NCI-H1105 (cell line): ENCODE results near the gene TTLL3.

Experiments
- DNase-seq: peaks from one replicate; lab custom pipeline; 2025; lab: John Stamatoyannopoulos, UW

The TTLL3 gene

DNA sequence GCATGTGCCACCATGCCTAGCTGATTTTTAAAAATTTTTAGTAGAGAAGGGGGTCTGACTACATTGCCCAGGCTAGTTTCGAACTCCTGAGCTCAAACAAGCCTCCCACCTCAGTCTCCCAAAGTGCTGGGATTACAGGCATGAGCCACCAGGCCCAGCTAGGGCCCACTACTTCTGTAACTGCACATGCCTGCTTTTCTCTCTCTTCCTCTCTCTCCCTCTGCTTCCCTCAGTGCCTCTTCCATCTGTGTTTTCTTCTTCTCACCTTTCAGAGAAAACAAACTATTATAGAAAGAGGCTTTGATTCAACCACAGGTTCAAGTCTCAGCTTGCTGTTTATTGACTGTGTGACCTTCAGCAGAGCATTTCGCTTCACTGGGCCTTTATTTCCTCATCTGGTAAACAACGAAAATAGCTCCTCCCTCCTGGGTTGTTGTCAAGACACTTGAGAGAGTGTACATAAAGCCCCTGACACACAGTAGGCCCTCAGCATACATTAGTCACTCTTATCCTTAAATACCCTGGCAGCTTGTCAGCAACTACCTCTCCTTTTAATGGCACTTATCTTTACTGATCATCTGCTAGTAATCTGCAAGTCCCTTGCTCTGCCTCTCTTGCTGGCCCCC lies 28.0 kb upstream of the TTLL3 start:
- DNase-seq, result no peak

- DNase-seq, result no peak
Observed at GRCh38 chr3:9782770-9783169, 27.3 kb upstream of the TTLL3 start.

GRCh38 chr3:9783954-9784353 lies 26.1 kb upstream of the TTLL3 start:
- no peak for DNase-seq

- DNase-seq, result no peak
Observed at GRCh38 chr3:9784965-9785364, 25.1 kb upstream of the TTLL3 start.

GRCh38 chr3:9785602-9786001 lies 24.5 kb upstream of the TTLL3 start:
- no peak for DNase-seq

DNA sequence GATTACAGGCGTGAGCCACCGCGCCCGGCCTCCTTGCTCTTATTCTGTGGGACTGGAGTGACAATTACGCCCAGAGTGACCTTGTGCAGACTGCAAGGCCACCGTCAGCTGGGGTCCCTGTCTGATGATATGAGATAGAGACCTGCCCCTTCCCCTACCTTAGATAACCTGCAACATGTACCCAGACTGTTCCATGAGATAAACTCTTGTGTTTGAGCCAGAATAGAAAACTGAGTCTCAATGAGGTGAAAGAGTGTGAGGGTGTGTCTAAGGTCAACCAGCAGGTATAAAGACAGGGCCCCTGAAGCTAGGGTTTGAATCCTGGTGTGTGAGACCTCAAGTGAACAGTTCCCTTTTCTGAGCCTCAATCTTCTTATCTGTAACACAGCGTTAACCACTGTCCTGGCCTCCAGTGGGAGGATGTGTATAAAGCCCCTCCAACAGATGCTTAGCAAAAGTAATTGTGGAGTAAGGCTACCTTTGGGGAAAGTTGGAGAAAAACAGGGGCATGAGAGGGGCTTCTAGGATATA lies 23.8 kb upstream of the TTLL3 start:
- no peak for DNase-seq

DNA sequence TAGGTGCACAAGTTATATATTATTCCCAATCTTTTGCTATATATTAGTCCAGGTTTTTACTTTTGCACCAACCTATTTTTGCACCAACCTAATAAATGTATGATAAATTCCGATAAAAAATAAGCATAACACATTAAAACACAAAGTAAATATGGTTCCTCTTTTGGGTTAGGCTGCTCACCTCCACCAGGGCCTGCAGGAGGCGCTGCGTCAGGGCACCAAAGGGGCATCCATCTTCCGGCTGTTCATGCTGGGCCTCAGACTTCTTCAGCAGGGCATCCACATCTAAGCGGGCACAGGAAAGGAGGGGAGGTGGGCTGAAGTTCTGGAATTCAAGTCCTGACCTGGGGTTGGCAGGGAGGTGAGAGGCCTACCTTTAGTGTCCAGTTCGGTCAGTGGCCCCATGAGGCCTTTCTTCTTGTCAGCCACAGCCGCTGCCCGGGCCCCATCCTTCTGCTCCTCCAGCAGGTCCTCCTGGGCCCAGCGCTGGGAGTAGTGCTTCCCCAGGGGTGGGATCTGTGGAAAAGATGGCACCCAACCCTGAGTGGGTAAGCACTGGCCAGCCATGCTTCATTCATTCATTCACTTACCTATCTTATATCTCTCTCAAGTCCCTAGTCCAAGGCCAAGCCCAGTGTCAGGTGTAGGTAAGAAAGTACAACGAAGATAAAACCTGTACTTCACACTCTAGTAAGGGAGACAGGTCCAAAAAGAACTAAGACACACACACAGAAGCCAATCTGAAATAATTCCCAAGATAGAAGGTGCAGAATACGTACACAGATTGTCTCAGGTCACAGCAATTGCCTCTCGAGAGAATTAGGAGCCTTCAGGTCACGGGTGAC lies 23.0 kb upstream of the TTLL3 start:
- no peak for DNase-seq

GRCh38 chr3:9787714-9788113 lies 22.3 kb upstream of the TTLL3 start:
- DNase-seq, result no peak

DNA sequence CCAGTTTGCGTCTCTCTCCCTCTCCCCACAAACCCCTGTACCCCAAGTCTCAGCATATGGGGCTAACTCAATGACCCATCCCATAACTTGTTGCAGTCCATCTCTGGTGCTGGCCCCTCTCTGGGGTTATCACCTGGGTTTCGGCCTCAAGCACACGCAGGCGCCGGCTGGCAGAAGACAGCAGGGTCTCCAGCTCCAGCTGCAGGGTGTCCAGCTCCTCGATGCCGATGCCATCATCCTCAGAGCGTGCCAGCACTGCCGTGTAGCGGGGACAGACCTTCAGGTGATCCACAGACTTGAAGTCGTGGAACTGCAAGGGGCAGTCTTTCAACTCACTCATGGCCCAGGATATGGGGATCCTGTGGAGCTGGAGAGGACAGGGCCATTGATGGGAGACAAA lies 18.9 kb upstream of the TTLL3 start:
- no peak for DNase-seq

DNA sequence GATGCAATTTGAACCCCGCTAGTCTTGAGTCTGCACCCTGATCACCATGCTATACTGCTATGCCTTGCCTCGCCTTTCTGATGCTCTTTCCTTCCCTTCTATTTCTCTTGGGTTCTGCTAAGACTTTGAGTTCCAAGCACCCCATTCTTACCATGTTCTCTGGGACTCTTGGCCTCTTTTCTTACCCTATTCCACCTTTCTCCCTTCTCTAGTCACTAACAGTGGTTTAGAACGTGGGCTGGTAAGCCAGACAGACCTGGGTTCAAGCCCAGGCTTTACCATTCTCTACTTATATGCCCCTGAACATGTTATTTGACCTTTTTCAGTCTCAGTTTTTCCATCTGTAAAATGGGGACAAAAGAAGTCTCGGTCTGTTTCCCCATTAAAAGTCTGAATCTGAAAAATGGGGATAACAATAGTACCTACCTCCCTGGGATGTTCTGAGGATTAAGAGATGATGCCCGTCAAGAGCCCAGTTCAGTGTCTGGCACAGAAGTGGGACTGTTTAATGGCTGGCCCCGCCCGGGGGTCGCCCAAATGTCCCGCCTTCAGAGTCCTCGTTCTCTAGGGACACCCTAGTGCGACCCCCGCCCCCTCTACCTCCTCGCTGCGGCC lies 18.2 kb upstream of the TTLL3 start:
- no peak for DNase-seq

DNA sequence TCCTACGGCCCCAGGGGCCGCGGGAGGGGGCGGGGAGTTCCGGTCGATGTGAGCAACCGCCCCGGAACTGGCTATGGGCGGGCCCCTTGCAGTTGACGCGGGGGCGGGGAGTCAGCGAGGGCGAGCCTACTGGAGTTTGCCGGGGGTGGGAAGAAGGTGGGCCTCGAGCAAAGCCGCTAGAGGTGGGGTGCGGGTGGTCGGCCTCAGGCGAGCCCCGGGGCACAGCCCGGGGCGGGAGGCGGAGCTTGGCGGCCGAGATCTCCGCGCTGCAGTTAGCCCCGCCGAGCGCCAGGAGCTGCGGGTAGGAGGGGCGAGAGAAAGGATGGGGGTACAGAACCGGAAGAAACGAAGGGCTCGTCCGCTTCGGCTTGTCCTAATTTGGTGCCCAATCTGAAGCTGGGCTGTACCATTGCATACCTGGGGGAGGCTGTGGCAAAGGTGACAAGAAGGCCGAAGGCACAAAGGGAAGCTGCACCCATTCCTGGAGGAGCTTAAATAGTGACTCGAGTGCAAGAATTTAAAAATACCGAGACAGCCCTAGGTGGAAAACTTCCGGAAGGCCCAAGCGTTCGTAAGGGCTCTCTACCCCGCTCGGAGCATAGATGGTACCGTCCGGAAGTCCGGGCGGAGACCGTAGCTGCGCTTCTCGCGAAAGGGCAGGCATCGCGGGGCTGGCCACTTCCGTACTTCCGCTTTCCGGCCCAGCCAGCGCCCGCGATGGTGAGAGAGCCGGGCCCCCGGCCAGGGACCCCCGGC lies 17.5 kb upstream of the TTLL3 start, which contains the start of the genes ARPC4 and TADA3:
TSS of gene ARPC4 (plus strand) at position 678 of the 756 bp plus-strand sequence. CDS start at position 718, 40 bp downstream.
TSS of gene TADA3 (minus strand) at position 69 of the 756 bp plus-strand sequence. CDS start 1,007 bp downstream, outside the sequence.
- DNase-seq, result peak; percentile 86

DNA sequence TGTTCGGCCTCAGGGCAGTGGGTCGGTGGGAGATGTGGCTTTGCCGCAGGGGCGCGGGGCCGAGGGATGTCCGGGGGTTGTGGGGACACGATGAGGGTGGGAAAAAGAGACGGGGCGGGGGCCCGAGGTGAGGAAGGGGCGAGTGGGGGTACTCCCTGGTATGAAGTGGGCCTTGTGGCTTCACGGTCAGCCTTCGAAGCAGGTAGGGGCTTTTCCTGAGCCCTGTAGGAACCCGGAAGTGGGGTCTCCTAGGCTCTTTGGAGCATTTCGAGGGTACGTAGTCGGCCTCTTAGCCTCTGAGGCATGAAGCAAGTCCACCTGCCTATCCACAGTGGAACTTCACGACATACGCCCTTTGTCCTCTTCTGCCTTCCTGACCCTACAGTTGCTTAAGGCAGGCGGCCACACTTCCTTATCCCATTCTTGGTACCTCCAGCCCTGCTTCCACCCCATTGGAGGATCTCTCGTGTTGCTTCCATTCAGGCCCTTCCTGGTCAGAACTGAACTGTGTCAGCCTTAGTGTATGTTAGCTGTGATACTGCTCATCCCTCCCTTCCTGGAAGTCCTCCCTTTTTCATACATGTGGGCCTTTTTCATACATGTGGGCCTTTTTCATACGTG lies 16.8 kb upstream of the TTLL3 start:
- no peak for DNase-seq

GRCh38 chr3:9794400-9794799 lies 15.7 kb upstream of the TTLL3 start:
- no peak for DNase-seq

DNA sequence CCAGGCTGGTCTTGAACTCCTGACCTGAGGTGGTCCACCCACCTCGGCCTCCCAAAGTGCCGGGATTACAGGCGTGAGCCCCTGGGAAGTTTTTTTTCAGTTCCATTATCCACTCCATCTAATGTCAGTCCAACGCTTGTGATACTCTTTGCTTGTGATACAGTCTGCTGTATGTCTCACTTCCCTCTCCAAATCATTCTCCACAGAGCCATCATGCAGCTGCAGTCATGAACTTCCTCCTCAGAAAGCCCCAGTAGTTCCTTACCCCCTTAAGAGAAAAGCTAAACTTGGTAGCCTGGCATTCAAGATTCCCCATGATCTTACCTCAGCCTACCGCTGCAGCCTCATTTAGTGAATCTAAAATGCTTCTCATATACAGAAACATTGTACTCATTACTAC lies 14.9 kb upstream of the TTLL3 start:
- no peak for DNase-seq

- DNase-seq, result no peak
Observed at GRCh38 chr3:9797196-9797945, 12.7 kb upstream of the TTLL3 start.

- no peak for DNase-seq
Observed at GRCh38 chr3:9800529-9800928, 9.5 kb upstream of the TTLL3 start.

GRCh38 chr3:9803494-9803893 lies 6.6 kb upstream of the TTLL3 start:
- no peak for DNase-seq

GRCh38 chr3:9804996-9805395 lies 5.1 kb upstream of the TTLL3 start:
- DNase-seq, result no peak

GRCh38 chr3:9806137-9806536 lies 3.9 kb upstream of the TTLL3 start:
- DNase-seq, result no peak

DNA sequence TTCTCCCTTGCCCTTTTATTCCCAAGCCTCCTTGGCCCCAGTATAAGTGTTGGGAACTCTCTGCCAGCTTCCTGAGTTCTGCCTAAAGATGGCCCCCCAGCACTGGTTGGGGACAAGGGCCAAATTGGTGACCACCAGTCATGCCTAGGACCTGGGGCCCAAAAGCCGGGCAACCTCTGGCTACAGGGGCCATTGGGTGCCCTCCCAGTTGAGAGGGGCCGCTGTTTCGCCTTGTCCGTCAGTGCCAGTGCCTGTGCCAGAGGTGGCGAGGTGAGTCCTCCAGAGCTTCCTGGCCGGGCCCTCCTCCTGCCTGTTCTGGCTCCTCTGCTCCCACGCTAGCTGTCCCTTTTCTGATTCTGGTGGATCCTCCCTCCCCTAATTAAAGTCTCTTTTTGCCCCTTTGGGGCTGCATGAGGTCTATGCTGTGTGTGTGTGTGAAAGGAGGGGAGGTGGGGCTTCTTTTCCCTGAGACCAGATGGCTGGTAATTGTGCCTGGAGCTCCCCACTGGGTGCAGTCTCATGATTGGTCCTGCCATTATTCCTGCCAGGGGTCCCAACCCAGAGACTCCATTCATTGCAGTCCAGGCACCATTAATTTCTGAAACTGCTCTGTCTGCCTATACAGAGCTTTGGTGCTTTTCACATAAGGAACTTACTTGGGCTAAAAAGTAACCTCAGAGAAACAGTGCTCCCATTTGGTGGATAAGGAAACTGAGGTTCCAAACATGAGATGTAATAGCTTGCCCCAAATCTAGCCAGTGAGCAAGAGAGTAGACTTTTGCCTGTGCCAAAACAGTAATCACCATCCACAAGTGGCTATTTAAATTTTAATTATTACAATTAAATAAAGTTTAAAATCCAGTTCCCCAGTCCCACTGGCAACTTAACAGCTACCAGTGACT lies 3.1 kb upstream of the TTLL3 start:
- DNase-seq, result no peak
